SK-N-SH treated with all-trans-retinoic acid at 6 μM for 48 hours (cell line): Measurements from ENCODE around the gene SOS1.

Source experiments
- ATAC-seq: fragments of 200-7000 bp; cut with Tn5 transposase; 3 replicates; pipeline ENCODE4 v1.9.1; 2020; ENCODE audit warnings: mild to moderate bottlenecking, moderate library complexity
- ARNTL ChIP-seq: fragments of 450-650 bp; formaldehyde crosslinking; IDR thresholded peaks from 2 replicates; pipeline ENCODE4 v1.5.0; 2020; ENCODE audit warnings: low read depth, mild to moderate bottlenecking, moderate library complexity, borderline replicate concordance
- BACH2 ChIP-seq: fragments of 250-450 bp; sonication (Bioruptor Pico); IDR thresholded peaks from 2 replicates; pipeline ENCODE4 v1.9.0; 2021; ENCODE audit warnings: mild to moderate bottlenecking, borderline replicate concordance
- CREB5 ChIP-seq: fragments of 250-450 bp; sonication (Bioruptor Pico); IDR thresholded peaks from 2 replicates; pipeline ENCODE4 v1.5.1; 2020; ENCODE audit warnings: low read depth, mild to moderate bottlenecking, moderate library complexity
- CSRNP3 ChIP-seq: fragments of 250-450 bp; sonication (Bioruptor Pico); IDR thresholded peaks from 2 replicates; pipeline ENCODE4 v1.5.1; 2021; ENCODE audit warnings: mild to moderate bottlenecking, moderate library complexity
- ESRRG ChIP-seq: fragments of 250-450 bp; sonication (Bioruptor Pico); IDR thresholded peaks from 2 replicates; pipeline ENCODE4 v1.6.1; 2021; ENCODE audit warnings: mild to moderate bottlenecking
- GLIS3 ChIP-seq: fragments of 250-450 bp; sonication (Bioruptor Pico); IDR thresholded peaks from 2 replicates; pipeline ENCODE4 v1.5.0; 2020; ENCODE audit warnings: mild to moderate bottlenecking, moderate library complexity
- ISL1 ChIP-seq: fragments of 250-450 bp; sonication (Bioruptor Pico); IDR thresholded peaks from 2 replicates; pipeline ENCODE4 v2.1.2; 2022; ENCODE audit warnings: mild to moderate bottlenecking, moderate library complexity
- OSR1 ChIP-seq: fragments of 250-450 bp; sonication (Bioruptor Pico); IDR thresholded peaks from 2 replicates; pipeline ENCODE4 v1.8.0; 2022; ENCODE audit warnings: moderate library complexity, mild to moderate bottlenecking, inconsistent platforms
- PATZ1 ChIP-seq: fragments of 250-450 bp; sonication (Bioruptor Pico); IDR thresholded peaks from 2 replicates; pipeline ENCODE4 v1.8.0; 2020; ENCODE audit warnings: mild to moderate bottlenecking, moderate library complexity, borderline replicate concordance
- POU6F1 ChIP-seq: fragments of 250-450 bp; sonication (Bioruptor Pico); IDR thresholded peaks from 2 replicates; pipeline ENCODE4 v1.8.0; 2021; ENCODE audit warnings: low read depth, mild to moderate bottlenecking, moderate library complexity, borderline replicate concordance
- PPARA ChIP-seq: fragments of 250-450 bp; sonication (Bioruptor Pico); IDR thresholded peaks from 2 replicates; pipeline ENCODE4 v1.5.0; 2020; ENCODE audit warnings: mild to moderate bottlenecking, borderline replicate concordance
- RARB ChIP-seq: fragments of 250-450 bp; sonication (Bioruptor Pico); IDR thresholded peaks from 2 replicates; pipeline ENCODE4 v1.8.0; 2021; ENCODE audit warnings: mild to moderate bottlenecking, moderate library complexity
- TCF4 ChIP-seq: fragments of 250-450 bp; sonication (Bioruptor Pico); IDR thresholded peaks from 2 replicates; pipeline ENCODE4 v1.8.0; 2021; ENCODE audit warnings: mild to moderate bottlenecking, moderate library complexity, borderline replicate concordance
- TOX ChIP-seq: fragments of 250-450 bp; sonication (Bioruptor Pico); IDR thresholded peaks from 2 replicates; pipeline ENCODE4 v1.8.0; 2021; ENCODE audit warnings: mild to moderate bottlenecking, moderate library complexity, borderline replicate concordance
- TSHZ2 ChIP-seq: fragments of 250-450 bp; sonication (Bioruptor Pico); IDR thresholded peaks from 2 replicates; pipeline ENCODE4 v1.5.0; 2020; ENCODE audit warnings: mild to moderate bottlenecking, moderate library complexity
- ZC3H10 ChIP-seq: fragments of 250-450 bp; sonication (Bioruptor Pico); IDR thresholded peaks from 2 replicates; pipeline ENCODE4 v1.5.1; 2021; ENCODE audit warnings: mild to moderate bottlenecking, moderate library complexity
- ZFP3 ChIP-seq: fragments of 250-450 bp; sonication (Bioruptor Pico); IDR thresholded peaks from 2 replicates; pipeline ENCODE4 v1.5.0; 2020; ENCODE audit warnings: mild to moderate bottlenecking, moderate library complexity
- ZFP30 ChIP-seq: fragments of 450-650 bp; formaldehyde crosslinking; IDR thresholded peaks from 2 replicates; pipeline ENCODE4 v1.5.0; 2022; ENCODE audit warnings: mild to moderate bottlenecking, moderate library complexity
- ZNF70 ChIP-seq: fragments of 450-650 bp; formaldehyde crosslinking; IDR thresholded peaks from 2 replicates; pipeline ENCODE4 v1.5.0; 2020; ENCODE audit warnings: mild to moderate bottlenecking, moderate library complexity
- ZNF8 ChIP-seq: fragments of 450-650 bp; formaldehyde crosslinking; IDR thresholded peaks from 2 replicates; pipeline ENCODE4 v1.5.0; 2020; ENCODE audit warnings: mild to moderate bottlenecking, moderate library complexity

The SOS1 gene

GRCh38 chr2:38981003-38981669, 139.7 kb downstream of the SOS1 start:
- no peak for ATAC-seq
- no peak for TF ChIP-seq TSHZ2 (CRISPR knock-in tag)
- no peak for TF ChIP-seq CSRNP3
- TF ChIP-seq ISL1 (CRISPR knock-in tag) = no peak
- no peak for TF ChIP-seq BACH2 (CRISPR knock-in tag)
- TF ChIP-seq ZFP30 (CRISPR knock-in tag) = no peak
- no peak for TF ChIP-seq ESRRG (CRISPR knock-in tag)

GRCh38 chr2:38978908-38979307, 141.9 kb downstream of the SOS1 start:
- TF ChIP-seq ISL1 (CRISPR knock-in tag) = no peak
- no peak for TF ChIP-seq GLIS3 (CRISPR knock-in tag)
- no peak for TF ChIP-seq RARB (CRISPR knock-in tag)
- TF ChIP-seq ZFP3 (CRISPR knock-in tag) = no peak
- TF ChIP-seq ZFP30 (CRISPR knock-in tag) = no peak
- TF ChIP-seq ZNF8 = no peak
- TF ChIP-seq PPARA = no peak
- TF ChIP-seq CSRNP3 = no peak
- ATAC-seq = no peak

GRCh38 chr2:38978296-38978903, 142.5 kb downstream of the SOS1 start:
- no peak for ATAC-seq
- TF ChIP-seq TOX (CRISPR knock-in tag) = no peak
- no peak for TF ChIP-seq CREB5 (CRISPR knock-in tag)
- TF ChIP-seq CSRNP3 = no peak
- TF ChIP-seq OSR1 = no peak
- no peak for TF ChIP-seq ESRRG (CRISPR knock-in tag)
- TF ChIP-seq BACH2 (CRISPR knock-in tag) = no peak
- TF ChIP-seq ZNF8 = no peak
- no peak for TF ChIP-seq TCF4 (CRISPR knock-in tag)
- TF ChIP-seq ZC3H10 (CRISPR knock-in tag) = no peak
- no peak for TF ChIP-seq ZNF70 (CRISPR knock-in tag)
- no peak for TF ChIP-seq ARNTL

- ATAC-seq = no peak
- TF ChIP-seq ZC3H10 (CRISPR knock-in tag) = no peak
- no peak for TF ChIP-seq GLIS3 (CRISPR knock-in tag)
- TF ChIP-seq PATZ1 (CRISPR knock-in tag) = no peak
- no peak for TF ChIP-seq POU6F1
- TF ChIP-seq ZFP30 (CRISPR knock-in tag) = no peak
- no peak for TF ChIP-seq ZFP3 (CRISPR knock-in tag)
- no peak for TF ChIP-seq ZNF8
- no peak for TF ChIP-seq BACH2 (CRISPR knock-in tag)
- TF ChIP-seq ISL1 (CRISPR knock-in tag) = no peak
These were observed 143.8 kb downstream of the SOS1 start for GRCh38 chr2:38977047-38977446.
